ENCODE results near the gene MAP3K21.

Gene MAP3K21

GRCh38 chr1:233295975-233296322 is 31.6 kb upstream of the MAP3K21 start:
- Histone ChIP-seq H3K27me3 (ENCODE audit: low read depth, low read length) (no peaks in the 10 kb centered on the region), H3K36me3 (ENCODE audit: control insufficient read depth in 1 of 2, insufficient read depth in 2 of 2, low read length in 2 of 2) (no peaks in the 10 kb centered on the region), H3K27ac (ENCODE audit: low read length) (no peak overlapping the region), H3K4me3 (ENCODE audit: low read depth in 1 of 2, low read length in 2 of 2) (peak overlapping the region; percentile 60 to 68), H3K9me3 (ENCODE audit: control insufficient read depth in 1 of 2, low read length in 2 of 2) (no peaks in the 10 kb centered on the region), H3K4me1 (ENCODE audit: control insufficient read depth in 1 of 2, insufficient read depth in 2 of 2, low read length in 2 of 2) (peaks cover 0 to 11% of the 10 kb centered on the region in 2 donors)

DNA sequence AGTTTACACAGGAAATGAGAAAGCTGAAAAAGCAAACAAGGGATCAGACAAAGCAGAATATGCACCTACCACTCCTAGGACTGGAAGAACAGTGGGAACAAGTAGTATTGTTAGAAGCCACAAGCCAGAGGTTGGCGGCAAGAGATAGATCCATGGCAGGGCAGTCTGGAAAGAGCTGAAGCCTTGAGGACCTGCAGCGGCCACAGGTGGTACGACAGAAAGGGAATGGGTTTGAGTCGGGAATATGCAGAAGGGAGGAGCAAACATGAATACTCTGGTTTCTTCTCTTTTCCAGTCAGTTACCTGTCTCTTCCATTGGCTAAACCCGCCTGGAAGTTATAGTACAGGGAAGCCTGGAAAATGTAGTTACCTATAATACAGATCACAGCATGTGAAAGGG is 28.1 kb upstream of the MAP3K21 start:
- no peaks in the 10 kb centered on the region for H3K27me3 ChIP-seq (ENCODE audit: low read depth, low read length)
- H3K4me1 ChIP-seq (ENCODE audit: control insufficient read depth in 1 of 2, insufficient read depth in 2 of 2, low read length in 2 of 2), result peaks cover 0 to 11% of the 10 kb centered on the region in 2 donors
- no peaks in the 10 kb centered on the region for H3K9me3 ChIP-seq (ENCODE audit: control insufficient read depth in 1 of 2, low read length in 2 of 2)
- H3K27ac ChIP-seq (ENCODE audit: low read length), result no peak overlapping the region
- no peaks in the 10 kb centered on the region for H3K36me3 ChIP-seq (ENCODE audit: control insufficient read depth in 1 of 2, insufficient read depth in 2 of 2, low read length in 2 of 2)
- H3K4me3 ChIP-seq (ENCODE audit: low read depth in 1 of 2, low read length in 2 of 2), result no peak overlapping the region

DNA sequence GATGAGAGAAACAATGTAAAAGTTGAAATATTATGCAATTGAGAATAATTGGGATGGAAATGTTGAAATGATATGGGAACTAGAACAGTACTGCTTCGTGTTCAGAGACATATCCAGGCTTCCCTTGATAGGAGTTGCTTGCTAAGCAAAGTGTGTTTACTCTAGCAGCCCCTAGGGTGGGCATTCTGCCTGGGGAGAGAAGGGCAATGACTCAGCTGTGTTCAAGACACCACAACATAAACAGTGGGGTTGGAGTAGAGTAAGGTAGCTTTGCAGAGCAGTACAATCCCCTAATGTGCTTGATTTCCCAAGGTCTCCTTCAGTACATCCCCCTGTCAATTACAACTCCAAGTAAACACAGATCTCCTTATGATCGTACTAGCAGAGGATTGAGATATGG is 27.2 kb upstream of the MAP3K21 start:
- Histone ChIP-seq H3K27me3 (ENCODE audit: low read depth, low read length) (no peaks in the 10 kb centered on the region), H3K36me3 (ENCODE audit: control insufficient read depth in 1 of 2, insufficient read depth in 2 of 2, low read length in 2 of 2) (no peaks in the 10 kb centered on the region), H3K9me3 (ENCODE audit: control insufficient read depth in 1 of 2, low read length in 2 of 2) (no peaks in the 10 kb centered on the region), H3K27ac (ENCODE audit: low read length) (no peak overlapping the region), H3K4me3 (ENCODE audit: low read depth in 1 of 2, low read length in 2 of 2) (no peak overlapping the region), H3K4me1 (ENCODE audit: control insufficient read depth in 1 of 2, insufficient read depth in 2 of 2, low read length in 2 of 2) (peaks cover 0 to 5% of the 10 kb centered on the region in 2 donors)

DNA sequence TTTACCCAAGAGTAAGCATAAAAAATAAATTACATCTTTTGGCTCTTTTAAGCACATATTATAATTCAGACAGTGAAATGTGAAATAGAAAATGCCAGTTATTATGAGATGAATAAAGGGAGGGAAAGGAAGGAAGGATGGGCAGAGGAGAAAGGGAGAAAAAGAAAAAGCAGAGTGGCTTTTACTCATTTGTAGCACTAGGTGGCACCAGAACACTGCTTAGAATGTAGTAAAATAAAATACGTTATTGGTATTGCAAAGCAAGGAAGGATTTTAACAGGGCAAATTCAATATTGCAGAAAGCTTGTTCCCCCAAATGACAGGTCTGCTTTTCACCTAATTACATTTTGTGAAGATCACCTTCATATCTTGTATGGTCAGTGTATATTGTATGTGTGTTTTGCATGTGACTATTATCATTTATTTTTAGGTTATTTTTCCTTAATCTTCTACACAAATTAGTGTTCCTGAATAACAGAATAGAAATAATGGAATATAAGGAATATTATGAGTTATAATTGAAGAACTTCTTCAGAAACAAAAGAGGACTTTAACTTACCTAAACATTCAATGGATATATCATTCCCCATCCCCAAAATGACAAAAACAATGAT is 22.9 kb upstream of the MAP3K21 start:
- H3K27ac ChIP-seq (ENCODE audit: low read length), result no peak overlapping the region
- H3K4me3 ChIP-seq (ENCODE audit: low read depth in 1 of 2, low read length in 2 of 2), result no peak overlapping the region
- H3K36me3 ChIP-seq (ENCODE audit: control insufficient read depth in 1 of 2, insufficient read depth in 2 of 2, low read length in 2 of 2), result no peaks in the 10 kb centered on the region
- no peaks in the 10 kb centered on the region for H3K4me1 ChIP-seq (ENCODE audit: control insufficient read depth in 1 of 2, insufficient read depth in 2 of 2, low read length in 2 of 2)
- no peaks in the 10 kb centered on the region for H3K9me3 ChIP-seq (ENCODE audit: control insufficient read depth in 1 of 2, low read length in 2 of 2)
- H3K27me3 ChIP-seq (ENCODE audit: low read depth, low read length), result no peaks in the 10 kb centered on the region

GRCh38 chr1:233313434-233314155 is 13.9 kb upstream of the MAP3K21 start:
- H3K4me3 ChIP-seq (ENCODE audit: low read depth in 1 of 2, low read length in 2 of 2), result no peak overlapping the region
- no peaks in the 10 kb centered on the region for H3K9me3 ChIP-seq (ENCODE audit: control insufficient read depth in 1 of 2, low read length in 2 of 2)
- H3K36me3 ChIP-seq (ENCODE audit: control insufficient read depth in 1 of 2, insufficient read depth in 2 of 2, low read length in 2 of 2), result no peaks in the 10 kb centered on the region
- H3K4me1 ChIP-seq (ENCODE audit: control insufficient read depth in 1 of 2, insufficient read depth in 2 of 2, low read length in 2 of 2), result no peaks in the 10 kb centered on the region
- H3K27ac ChIP-seq (ENCODE audit: low read length), result no peak overlapping the region
- no peaks in the 10 kb centered on the region for H3K27me3 ChIP-seq (ENCODE audit: low read depth, low read length)

GRCh38 chr1:233315718-233316301 is 11.7 kb upstream of the MAP3K21 start:
- Histone ChIP-seq H3K36me3 (ENCODE audit: control insufficient read depth in 1 of 2, insufficient read depth in 2 of 2, low read length in 2 of 2) (no peaks in the 10 kb centered on the region), H3K4me1 (ENCODE audit: control insufficient read depth in 1 of 2, insufficient read depth in 2 of 2, low read length in 2 of 2) (no peaks in the 10 kb centered on the region), H3K27ac (ENCODE audit: low read length) (no peak overlapping the region), H3K27me3 (ENCODE audit: low read depth, low read length) (no peaks in the 10 kb centered on the region), H3K9me3 (ENCODE audit: control insufficient read depth in 1 of 2, low read length in 2 of 2) (no peaks in the 10 kb centered on the region), H3K4me3 (ENCODE audit: low read depth in 1 of 2, low read length in 2 of 2) (no peak overlapping the region)

DNA sequence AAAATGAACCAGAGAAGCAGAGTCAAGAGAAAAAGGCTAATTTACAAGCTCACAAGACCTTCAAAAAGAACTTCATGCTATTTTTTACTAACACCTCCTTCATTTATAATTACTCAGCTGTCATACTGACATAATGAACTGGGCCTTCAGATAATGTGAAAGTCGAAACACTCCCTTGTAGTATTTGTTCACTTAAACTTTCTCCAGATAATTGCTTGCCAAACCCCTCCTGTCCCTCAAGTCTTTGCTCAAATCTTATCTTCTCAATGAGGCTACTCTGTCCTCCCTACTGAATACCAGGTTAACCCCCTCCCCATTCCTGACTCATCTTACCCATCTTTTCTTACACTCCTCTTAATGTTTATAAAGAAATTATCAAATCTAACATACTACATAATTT is 11.1 kb upstream of the MAP3K21 start:
- Histone ChIP-seq H3K36me3 (ENCODE audit: control insufficient read depth in 1 of 2, insufficient read depth in 2 of 2, low read length in 2 of 2) (no peaks in the 10 kb centered on the region), H3K4me1 (ENCODE audit: control insufficient read depth in 1 of 2, insufficient read depth in 2 of 2, low read length in 2 of 2) (no peaks in the 10 kb centered on the region), H3K4me3 (ENCODE audit: low read depth in 1 of 2, low read length in 2 of 2) (no peak overlapping the region), H3K27ac (ENCODE audit: low read length) (no peak overlapping the region), H3K27me3 (ENCODE audit: low read depth, low read length) (no peaks in the 10 kb centered on the region), H3K9me3 (ENCODE audit: control insufficient read depth in 1 of 2, low read length in 2 of 2) (no peaks in the 10 kb centered on the region)

- H3K36me3 ChIP-seq (ENCODE audit: control insufficient read depth in 1 of 2, insufficient read depth in 2 of 2, low read length in 2 of 2), result no peaks in the 10 kb centered on the region
- H3K27me3 ChIP-seq (ENCODE audit: low read depth, low read length), result no peaks in the 10 kb centered on the region
- no peaks in the 10 kb centered on the region for H3K4me1 ChIP-seq (ENCODE audit: control insufficient read depth in 1 of 2, insufficient read depth in 2 of 2, low read length in 2 of 2)
- H3K27ac ChIP-seq (ENCODE audit: low read length), result no peak overlapping the region
- H3K4me3 ChIP-seq (ENCODE audit: low read depth in 1 of 2, low read length in 2 of 2), result no peak overlapping the region
- no peaks in the 10 kb centered on the region for H3K9me3 ChIP-seq (ENCODE audit: control insufficient read depth in 1 of 2, low read length in 2 of 2)
These were observed 8.3 kb upstream of the MAP3K21 start for GRCh38 chr1:233319272-233319671.

- no peaks in the 10 kb centered on the region for H3K4me1 ChIP-seq (ENCODE audit: control insufficient read depth in 1 of 2, insufficient read depth in 2 of 2, low read length in 2 of 2)
- H3K4me3 ChIP-seq (ENCODE audit: low read depth in 1 of 2, low read length in 2 of 2), result no peak overlapping the region
- H3K27ac ChIP-seq (ENCODE audit: low read length), result no peak overlapping the region
- H3K36me3 ChIP-seq (ENCODE audit: control insufficient read depth in 1 of 2, insufficient read depth in 2 of 2, low read length in 2 of 2), result no peaks in the 10 kb centered on the region
- no peaks in the 10 kb centered on the region for H3K27me3 ChIP-seq (ENCODE audit: low read depth, low read length)
- H3K9me3 ChIP-seq (ENCODE audit: control insufficient read depth in 1 of 2, low read length in 2 of 2), result no peaks in the 10 kb centered on the region
These were observed 7.5 kb upstream of the MAP3K21 start for GRCh38 chr1:233320023-233320422.

- Histone ChIP-seq H3K4me3 (ENCODE audit: low read depth in 1 of 2, low read length in 2 of 2) (no peak overlapping the region), H3K4me1 (ENCODE audit: control insufficient read depth in 1 of 2, insufficient read depth in 2 of 2, low read length in 2 of 2) (peaks cover 0 to 9% of the 10 kb centered on the region in 2 donors), H3K9me3 (ENCODE audit: control insufficient read depth in 1 of 2, low read length in 2 of 2) (no peaks in the 10 kb centered on the region), H3K27ac (ENCODE audit: low read length) (no peak overlapping the region), H3K27me3 (ENCODE audit: low read depth, low read length) (peaks cover under 1% of the 10 kb centered on the region), H3K36me3 (ENCODE audit: control insufficient read depth in 1 of 2, insufficient read depth in 2 of 2, low read length in 2 of 2) (no peaks in the 10 kb centered on the region)
These were observed 3.8 kb upstream of the MAP3K21 start for GRCh38 chr1:233323718-233324117.

GRCh38 chr1:233326319-233326718 is 1.2 kb upstream of the MAP3K21 start:
- H3K4me1 ChIP-seq (ENCODE audit: control insufficient read depth in 1 of 2, insufficient read depth in 2 of 2, low read length in 2 of 2), result peaks cover 0 to 12% of the 10 kb centered on the region in 2 donors
- peaks cover 10% of the 10 kb centered on the region for H3K27me3 ChIP-seq (ENCODE audit: low read depth, low read length)
- H3K9me3 ChIP-seq (ENCODE audit: control insufficient read depth in 1 of 2, low read length in 2 of 2), result no peaks in the 10 kb centered on the region
- no peaks in the 10 kb centered on the region for H3K36me3 ChIP-seq (ENCODE audit: control insufficient read depth in 1 of 2, insufficient read depth in 2 of 2, low read length in 2 of 2)
- H3K4me3 ChIP-seq (ENCODE audit: low read depth in 1 of 2, low read length in 2 of 2), result no peak overlapping the region
- H3K27ac ChIP-seq (ENCODE audit: low read length), result no peak overlapping the region
